ENCODE results near the gene OR5A1.
"Not testable (repeated sequence)": the region's sequence is repeated elsewhere in the genome, so short reads cannot be mapped to it uniquely, and the experiment has no call there.

The OR5A1 gene
- 0 reads per million in 2 donors for total RNA-seq

DNA sequence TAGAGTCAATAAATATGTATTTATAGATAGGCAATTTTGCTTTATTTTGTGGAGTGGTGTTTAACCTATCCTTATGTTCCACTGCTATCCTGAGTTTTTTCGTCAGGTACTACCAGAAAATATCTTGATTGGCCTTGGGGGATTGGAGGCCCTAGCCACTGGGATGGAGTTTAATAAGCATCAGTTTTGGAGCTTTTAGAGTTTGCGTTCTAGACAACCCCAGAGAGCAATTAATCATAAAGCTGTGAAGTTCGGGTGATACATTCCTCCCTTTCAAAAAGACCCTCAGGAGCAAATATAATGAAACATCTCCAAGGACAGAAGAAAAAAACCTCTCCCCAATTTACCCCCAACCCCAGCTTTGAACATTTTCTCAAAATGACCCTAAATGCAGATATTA, at the start of gene OR5A1:
TSS of gene OR5A1 (plus strand) at position 301 of the 400 bp plus-strand sequence. CDS start 6,700 bp downstream, outside the sequence.
- no peak for DNase-seq

DNA sequence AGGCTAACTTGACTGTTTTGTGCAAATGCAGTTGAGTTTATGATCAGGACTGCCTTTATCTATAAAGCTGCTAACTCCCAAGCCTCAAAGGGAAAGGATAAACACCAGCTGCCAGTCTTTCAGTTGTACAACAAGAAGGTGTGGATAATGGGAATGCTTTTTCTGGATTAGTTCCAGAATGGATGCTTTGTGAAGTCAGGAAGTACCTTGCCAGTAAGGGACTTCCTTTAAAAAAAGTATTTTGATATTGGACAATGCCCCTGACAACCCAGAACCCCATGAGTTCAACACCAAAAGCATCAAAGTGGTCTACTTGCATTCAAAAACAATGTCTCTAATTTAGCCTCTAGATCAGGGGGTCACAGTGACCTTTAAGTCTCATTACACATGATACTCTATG, 42.1 kb upstream of the OR5A1 start:
- DNase-seq, result no peak

- DNase-seq, result no peak
Measured at GRCh38 chr11:59400461-59401261, 35.6 kb upstream of the OR5A1 start.

GRCh38 chr11:59401262-59401552, 35.1 kb upstream of the OR5A1 start:
- DNase-seq, result no peak

DNA sequence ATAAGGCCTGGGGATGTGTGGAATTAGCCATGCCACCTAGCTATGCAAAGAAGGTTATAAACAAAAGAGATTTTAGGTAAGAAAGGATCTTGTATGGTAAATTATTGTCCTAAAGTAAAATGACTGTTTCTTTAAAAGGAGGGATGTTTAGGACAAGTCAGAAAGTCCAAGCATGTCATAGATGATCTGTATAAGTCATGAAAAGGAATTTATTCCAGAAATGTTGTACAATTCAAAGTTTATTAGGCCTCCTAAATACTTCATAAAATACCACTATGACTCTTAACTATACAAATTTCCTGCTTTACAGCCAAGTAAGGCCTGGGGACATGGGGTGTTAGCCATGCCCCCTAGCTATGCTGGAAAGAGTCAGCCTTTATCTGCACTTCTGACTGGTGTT, 32.7 kb upstream of the OR5A1 start:
- no peak for DNase-seq

DNA sequence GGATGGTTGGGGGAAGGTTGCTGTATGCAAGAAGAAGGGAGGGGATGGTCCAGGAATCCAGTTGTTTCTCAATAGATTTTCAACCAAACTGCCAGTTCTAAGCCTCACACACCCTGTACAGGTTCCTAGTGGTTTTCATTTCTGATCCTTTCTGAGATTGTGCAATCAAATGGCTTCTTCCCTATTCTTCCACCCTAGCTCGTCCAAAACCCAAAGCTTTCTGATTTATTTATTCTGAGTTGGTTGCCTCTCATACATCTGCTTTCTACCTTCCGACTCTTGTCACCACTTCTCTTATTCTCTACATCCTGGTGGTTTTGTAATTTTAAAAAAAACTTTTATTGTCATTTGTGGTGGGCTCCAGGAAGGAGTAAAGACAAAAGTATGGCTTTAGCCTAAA, 22.6 kb upstream of the OR5A1 start:
- no peak for DNase-seq

DNA sequence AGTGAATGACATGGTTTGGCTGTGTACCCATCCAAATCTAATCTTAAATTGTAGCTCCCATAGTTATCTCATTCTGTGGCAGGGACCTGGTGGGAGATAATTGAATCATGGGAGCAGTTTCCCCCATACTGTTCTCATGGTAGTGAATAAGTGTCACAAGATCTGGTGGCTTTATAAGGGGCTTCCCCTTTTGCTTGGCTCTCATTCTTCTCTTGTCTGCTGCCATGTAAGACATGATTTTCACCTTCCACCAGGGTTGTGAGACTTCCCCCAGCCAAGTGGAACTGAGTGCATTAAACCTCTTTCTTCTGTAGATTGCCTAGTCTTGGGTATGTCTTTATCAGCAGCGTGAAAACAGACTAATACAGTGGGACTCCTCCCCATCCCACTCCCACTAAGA, 21.2 kb upstream of the OR5A1 start:
- no peak for DNase-seq

- no peak for DNase-seq
Measured at GRCh38 chr11:59416613-59417012, 19.7 kb upstream of the OR5A1 start.

DNA sequence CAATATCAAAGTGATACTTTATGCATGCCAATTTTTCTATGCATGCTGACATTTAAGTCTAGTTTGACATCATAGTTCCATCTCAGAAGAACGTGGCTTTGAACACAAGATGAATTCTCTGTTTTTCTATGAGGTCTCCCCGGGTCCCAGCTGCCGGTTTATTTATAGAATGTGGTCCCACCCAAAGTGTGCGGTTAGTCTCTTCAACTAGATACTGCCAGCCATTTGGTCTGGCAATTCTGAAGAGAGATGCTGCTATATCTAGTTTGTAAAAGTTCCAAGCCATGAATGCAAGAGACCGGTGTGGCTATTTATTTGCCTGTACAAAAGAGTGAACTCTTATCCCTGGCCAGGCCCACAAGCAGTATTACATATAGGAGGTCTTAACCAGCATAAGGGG, 19.2 kb upstream of the OR5A1 start:
- DNase-seq, result no peak

DNA sequence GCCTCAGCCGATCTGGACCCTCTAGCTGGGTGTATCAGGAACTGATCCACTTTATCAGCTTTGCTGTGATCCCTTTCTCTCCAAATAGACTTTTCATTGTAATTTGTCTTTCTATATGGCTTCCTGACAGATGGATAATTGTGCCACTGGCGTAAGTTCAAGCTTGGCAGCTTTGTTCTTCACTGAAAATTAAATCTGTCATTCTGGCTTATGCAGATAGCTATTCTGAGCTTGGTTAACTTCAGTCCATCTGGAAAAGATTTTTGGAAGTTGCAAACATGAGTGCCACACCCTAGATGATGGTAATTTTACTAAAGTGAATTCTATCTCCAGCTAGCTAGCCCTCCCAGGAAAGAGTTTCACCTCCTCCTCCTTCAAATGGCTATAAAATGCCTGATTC, 18.1 kb upstream of the OR5A1 start:
- no peak for DNase-seq

- no peak for DNase-seq
Measured at GRCh38 chr11:59423835-59424234, 12.4 kb upstream of the OR5A1 start.

GRCh38 chr11:59425131-59425530, 11.1 kb upstream of the OR5A1 start:
- DNase-seq, result no peak

DNA sequence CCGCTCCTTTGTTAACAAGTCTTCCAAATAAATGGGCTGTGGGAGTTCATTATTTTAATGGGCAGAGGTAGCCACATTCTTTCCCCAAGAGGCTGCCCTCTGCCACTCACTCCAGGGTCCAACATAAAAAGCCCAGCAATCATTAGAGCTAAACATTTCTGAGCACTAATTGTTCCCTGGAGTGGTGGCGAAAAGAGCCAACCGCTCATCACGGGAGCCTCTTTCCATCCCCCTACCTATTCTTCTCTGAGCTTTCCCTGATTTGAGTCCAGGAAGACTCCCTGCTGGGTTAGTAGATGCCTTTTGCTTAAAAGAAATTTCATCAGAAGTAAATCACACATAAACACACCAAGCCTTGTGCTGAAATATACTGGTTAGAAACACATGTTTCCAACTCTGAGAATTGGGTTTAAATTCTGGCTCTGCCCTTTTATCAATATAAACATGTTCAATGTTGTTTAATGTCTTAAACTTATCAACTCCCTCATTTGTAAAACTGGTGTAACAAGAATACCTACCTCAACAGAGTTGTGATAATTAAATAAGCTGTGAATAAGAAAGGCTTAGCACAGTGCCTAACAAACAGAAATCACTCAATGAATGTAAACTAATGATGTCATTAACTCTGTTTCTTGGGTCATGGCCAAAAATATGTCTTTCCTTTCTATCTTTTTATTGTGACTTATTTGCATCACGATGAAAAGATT, 9.8 kb upstream of the OR5A1 start, which contains the start of gene OR5A2:
TSS of gene OR5A2 (minus strand) at position 53 of the 707 bp plus-strand sequence. CDS start 3,460 bp downstream, outside the sequence.
- DNase-seq, result no peak

DNA sequence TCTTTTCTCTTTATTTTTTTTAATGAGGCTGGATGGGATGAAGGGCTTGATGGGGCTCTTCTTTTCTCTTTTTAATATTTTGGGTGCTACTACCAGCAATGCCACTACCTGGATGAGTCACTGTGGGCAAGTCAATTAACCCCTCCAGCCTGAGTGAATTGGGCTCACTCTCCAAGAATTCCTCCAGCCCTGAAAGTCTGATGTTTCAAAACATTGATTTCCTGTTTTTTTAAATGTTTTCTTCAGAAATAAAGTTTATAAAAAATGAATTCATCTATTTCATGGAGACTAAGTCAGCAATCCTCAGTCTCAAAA, 9.2 kb upstream of the OR5A1 start:
- DNase-seq, result no peak

- peak in 2 of 5 experiments; percentile 9 to 46 for DNase-seq
Measured at GRCh38 chr11:59429924-59430516, 6.2 kb upstream of the OR5A1 start.

DNA sequence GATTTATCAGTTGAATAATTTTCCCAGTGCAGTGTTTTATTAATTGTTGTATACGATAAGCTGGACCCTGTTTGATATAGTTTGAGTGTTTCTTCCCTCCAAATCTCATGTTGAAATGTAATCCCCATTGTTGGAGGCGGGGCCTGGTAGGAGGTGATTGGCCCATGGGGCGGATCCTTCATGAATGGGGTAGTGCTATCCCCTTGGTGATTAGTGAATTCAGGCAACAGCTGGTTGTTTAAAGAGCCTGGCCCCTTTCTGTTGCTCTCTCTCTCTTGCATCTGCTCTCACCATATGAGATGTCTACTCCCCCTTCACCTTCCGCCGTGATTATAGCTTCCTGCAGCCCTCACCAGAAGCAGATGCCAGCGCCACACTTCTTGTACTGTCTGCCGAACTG, 1.5 kb downstream of the OR5A1 start:
- DNase-seq, result no peak

GRCh38 chr11:59445624-59446023, 9.4 kb downstream of the OR5A1 start:
- DNase-seq, result not testable (repeated sequence)

GRCh38 chr11:59448484-59448883, 12.2 kb downstream of the OR5A1 start:
- DNase-seq, result no peak

DNA sequence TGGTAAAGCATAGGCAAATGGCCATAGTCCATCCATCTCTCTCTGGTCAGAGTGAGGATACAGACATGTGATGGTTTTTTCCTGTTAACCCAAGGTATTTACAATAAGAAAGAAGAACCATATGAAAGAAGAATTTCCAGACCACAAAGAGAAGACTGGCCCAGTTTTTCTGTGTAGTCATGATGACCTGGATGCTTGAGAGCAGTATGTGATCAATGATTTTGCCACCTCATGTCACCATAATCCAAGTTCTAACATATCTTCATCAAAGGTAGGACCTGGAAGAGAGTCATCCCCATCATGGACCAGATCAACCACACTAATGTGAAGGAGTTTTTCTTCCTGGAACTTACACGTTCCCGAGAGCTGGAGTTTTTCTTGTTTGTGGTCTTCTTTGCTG, 20.4 kb downstream of the OR5A1 start, which contains the start of gene OR4D6:
TSS of gene OR4D6 (plus strand) at position 301 of the 400 bp plus-strand sequence. CDS start at position 301, 0 bp downstream.
- DNase-seq, result no peak

DNA sequence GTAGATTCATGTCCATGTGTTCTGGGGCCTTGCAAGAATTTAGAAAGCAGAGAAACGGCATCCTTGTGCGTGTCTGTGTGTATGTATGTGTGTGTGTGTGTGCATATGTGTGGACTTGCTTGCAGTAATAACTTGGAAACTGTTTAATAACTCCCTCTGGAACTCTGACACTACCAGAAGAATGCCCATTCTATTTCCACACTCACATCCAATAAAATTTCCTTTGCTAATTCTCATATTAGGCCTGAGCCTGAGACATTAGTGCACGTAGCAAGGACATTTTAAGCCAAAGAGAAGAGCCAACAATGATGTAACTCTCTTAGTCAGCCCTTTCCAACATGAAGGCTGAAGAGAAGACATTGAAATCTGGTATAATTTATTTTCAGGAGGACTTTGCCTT, 23.6 kb downstream of the OR5A1 start:
- DNase-seq, result no peak

GRCh38 chr11:59463190-59463641, 26.9 kb downstream of the OR5A1 start:
- no peak for DNase-seq

DNA sequence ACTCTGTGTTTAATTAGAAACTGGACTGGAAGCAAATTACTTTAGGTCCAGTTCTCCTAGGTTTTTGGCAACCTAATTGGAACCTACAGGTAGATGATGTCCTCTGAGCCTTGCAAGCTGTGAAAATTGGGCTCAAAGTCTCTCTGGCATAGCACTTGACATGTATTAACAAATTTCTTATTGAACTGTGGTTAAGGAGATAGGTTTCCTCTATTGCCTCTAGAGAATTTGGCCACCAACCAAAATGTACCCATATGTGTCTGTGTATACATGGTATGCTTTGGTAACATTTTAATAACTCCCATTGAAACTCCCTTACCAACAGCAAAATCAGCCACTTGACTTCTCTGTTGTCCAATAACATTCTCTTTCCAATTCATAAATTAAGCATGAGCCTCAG, 36.7 kb downstream of the OR5A1 start, which contains the start of gene OR4D10:
TSS of gene OR4D10 (plus strand) at position 301 of the 400 bp plus-strand sequence. CDS start 4,115 bp downstream, outside the sequence.
- no peak for DNase-seq

DNA sequence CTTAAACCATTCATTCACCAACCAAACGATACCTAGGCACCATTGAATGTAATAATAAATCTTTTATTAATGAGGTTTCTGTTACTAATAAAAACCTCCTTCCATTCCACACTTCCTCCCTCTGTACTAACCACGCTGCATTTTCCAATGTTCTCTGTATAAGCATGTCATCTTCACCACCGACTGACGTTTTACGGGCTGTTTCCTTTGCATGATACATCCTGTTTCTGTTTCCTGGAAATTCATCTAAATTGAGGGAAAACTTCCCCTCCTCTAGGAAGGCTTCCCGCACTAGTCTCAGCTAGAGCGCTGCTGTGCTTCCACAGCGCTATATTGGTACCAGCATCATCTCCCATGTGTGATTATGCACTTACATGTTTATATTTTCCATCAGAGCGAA, 38.9 kb downstream of the OR5A1 start:
- no peak for DNase-seq

GRCh38 chr11:59479906-59480305, 43.6 kb downstream of the OR5A1 start:
- no peak for DNase-seq

Measured in T-helper 2 cell (primary cell).